Caco-2 (cell line): ENCODE results near the gene ADISSP. TPM values are rescaled to one million over a fixed set of nuclear protein-coding genes. Genes with fewer than 3 reads are reported as not detected.

Experiments used
- BruUV-seq: library from RNA; stranded (reverse); fragments of 400-500 nt; replicated peaks from 2 replicates; lab custom pipeline; 2021; lab: Mats Ljungman, UMichigan
- CTCF ChIA-PET: fragments of 300-600 bp; sonication (Branson Sonifier 250); formaldehyde crosslinking; loops from one replicate; lab custom pipeline; 2022; ENCODE audit warnings: antibody characterized with exemption; lab: Charles Lee
- POLR2A ChIA-PET: fragments of 300-600 bp; sonication (Branson Sonifier 250); formaldehyde crosslinking; loops from one replicate; lab custom pipeline; 2022; ENCODE audit warnings: antibody characterized with exemption; lab: Charles Lee
- DNase-seq, 2 experiments: peaks; one replicate each; pipeline versions ENCODE4 v3.0.0 to v3.0.0-alpha.2; 2020 to 2022
- H3K27me3 ChIP-seq: replicated peaks from 2 replicates; pipeline ENCODE4 v1.6.0; 2011; ENCODE audit warnings: low read length; ENCODE audit not compliant: control insufficient read depth, insufficient read depth
- H3K36me3 ChIP-seq: 2 replicates; pipeline ENCODE4 v1.5.1; 2011; ENCODE audit warnings: low read length; ENCODE audit not compliant: control insufficient read depth, insufficient read depth
- H3K4me1 ChIP-seq: fragments of 250-450 bp; sonication (Bioruptor Pico); 2 replicates; pipeline ENCODE4 v1.5.1; 2020; ENCODE audit warnings: mild to moderate bottlenecking
- H3K4me3 ChIP-seq: 2 replicates; pipeline ENCODE4 v1.5.1; 2011; ENCODE audit warnings: low read depth, mild to moderate bottlenecking, control low read depth, low read length
- H3K9me3 ChIP-seq: fragments of 250-450 bp; sonication (Bioruptor Pico); 2 replicates; pipeline ENCODE4 v1.5.1; 2020; ENCODE audit warnings: mild to moderate bottlenecking, moderate library complexity
- H3K27ac Mint-ChIP-seq: one replicate; pipeline ENCODE4 v1.8.0; 2022; ENCODE audit warnings: mixed read lengths; ENCODE audit not compliant: unreplicated experiment
- H3K27me3 Mint-ChIP-seq: one replicate; pipeline ENCODE4 v1.8.0; 2022; ENCODE audit warnings: mixed read lengths; ENCODE audit not compliant: insufficient read depth, unreplicated experiment
- H3K36me3 Mint-ChIP-seq: one replicate; pipeline ENCODE4 v1.8.0; 2022; ENCODE audit warnings: mild to moderate bottlenecking, mixed read lengths; ENCODE audit not compliant: insufficient read depth, unreplicated experiment
- H3K4me1 Mint-ChIP-seq: one replicate; pipeline ENCODE4 v1.8.0; 2022; ENCODE audit warnings: low read depth, mixed read lengths; ENCODE audit not compliant: unreplicated experiment
- H3K4me3 Mint-ChIP-seq: one replicate; pipeline ENCODE4 v1.8.0; 2022; ENCODE audit warnings: mild to moderate bottlenecking, moderate library complexity, mixed read lengths; ENCODE audit not compliant: unreplicated experiment
- H3K9me3 Mint-ChIP-seq: one replicate; pipeline ENCODE4 v1.8.0; 2022; ENCODE audit warnings: mixed read lengths; ENCODE audit not compliant: unreplicated experiment
- intact Hi-C: fragments of 100-400 bp; cut with micrococcal nuclease; formaldehyde crosslinking; loops from one replicate; pipeline ENCODE4 v1.10.0; 2022; ENCODE audit not compliant: unreplicated experiment
- total RNA-seq: library from RNA; stranded (reverse); gene quantifications from 2 replicates; pipeline ENCODE4 v1.2.3, GENCODE V29; 2022
- TF ChIP-seq, protein P1 (sequence below), 2 experiments: fragments of 200-600 bp in 1 of 2; IDR thresholded peaks; 1 replicate in 1 of 2; 2 replicates in 1 of 2; pipeline versions ENCODE4 v1.5.1 to v1.8.0; 2011 to 2022; ENCODE audit warnings: antibody characterized with exemption in 1 of 2, control low read depth in 1 of 2, inconsistent platforms in 1 of 2, low read depth in 1 of 2, low read length in 1 of 2, mild to moderate bottlenecking in 1 of 2, moderate library complexity in 1 of 2; ENCODE audit not compliant: insufficient read depth in 1 of 2, severe bottlenecking in 1 of 2, unreplicated experiment in 1 of 2

Gene ADISSP
- total RNA-seq, 1 experiment from 2014 or later = 56.1 TPM

DNA sequence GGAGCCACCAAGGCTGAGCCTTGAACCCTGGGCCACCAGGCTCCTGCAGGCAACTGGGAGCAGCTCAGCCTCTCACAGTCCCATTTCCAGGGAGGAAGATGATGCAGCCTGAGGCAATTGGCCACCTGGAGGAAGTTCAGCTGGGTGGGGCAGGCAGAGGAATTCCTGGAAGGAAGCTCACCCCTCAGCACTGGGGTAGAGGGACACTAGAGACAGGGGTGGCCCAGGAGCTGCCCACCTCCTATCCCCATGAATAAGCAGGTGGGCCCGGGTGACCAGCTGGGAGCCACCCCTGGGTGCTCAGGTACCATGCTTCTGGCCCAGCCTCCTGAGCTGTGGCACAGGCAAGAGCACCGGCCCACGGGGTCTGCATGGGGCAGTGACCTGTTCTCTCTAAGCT, 38.7 kb downstream of the ADISSP start:
- Histone ChIP-seq H3K36me3 (no peaks in the 10 kb centered on the region), H3K4me1 (peaks cover 11% of the 10 kb centered on the region), H3K4me3 (no peak overlapping the region), H3K9me3 (no peaks in the 10 kb centered on the region), H3K27me3 (no peaks in the 10 kb centered on the region)
- intact Hi-C loops = no loop called here
- no TSS peak for BruUV-seq
- Mint-ChIP-seq H3K27me3 (peaks cover 10% of the 10 kb centered on the region), H3K4me1 (peaks cover 9% of the 10 kb centered on the region), H3K36me3 (peaks cover 5% of the 10 kb centered on the region), H3K9me3 (no peaks in the 10 kb centered on the region), H3K4me3 (no peak overlapping the region), H3K27ac (no peak overlapping the region)
- ChIA-PET POLR2A (no interaction called here), CTCF (interaction anchor here (2.7 kb wide), 1 partner anchor 18 kb away, joined by 9 read pairs; no protein-coding TSS in a partner anchor)
- TF ChIP-seq, protein P1, sequence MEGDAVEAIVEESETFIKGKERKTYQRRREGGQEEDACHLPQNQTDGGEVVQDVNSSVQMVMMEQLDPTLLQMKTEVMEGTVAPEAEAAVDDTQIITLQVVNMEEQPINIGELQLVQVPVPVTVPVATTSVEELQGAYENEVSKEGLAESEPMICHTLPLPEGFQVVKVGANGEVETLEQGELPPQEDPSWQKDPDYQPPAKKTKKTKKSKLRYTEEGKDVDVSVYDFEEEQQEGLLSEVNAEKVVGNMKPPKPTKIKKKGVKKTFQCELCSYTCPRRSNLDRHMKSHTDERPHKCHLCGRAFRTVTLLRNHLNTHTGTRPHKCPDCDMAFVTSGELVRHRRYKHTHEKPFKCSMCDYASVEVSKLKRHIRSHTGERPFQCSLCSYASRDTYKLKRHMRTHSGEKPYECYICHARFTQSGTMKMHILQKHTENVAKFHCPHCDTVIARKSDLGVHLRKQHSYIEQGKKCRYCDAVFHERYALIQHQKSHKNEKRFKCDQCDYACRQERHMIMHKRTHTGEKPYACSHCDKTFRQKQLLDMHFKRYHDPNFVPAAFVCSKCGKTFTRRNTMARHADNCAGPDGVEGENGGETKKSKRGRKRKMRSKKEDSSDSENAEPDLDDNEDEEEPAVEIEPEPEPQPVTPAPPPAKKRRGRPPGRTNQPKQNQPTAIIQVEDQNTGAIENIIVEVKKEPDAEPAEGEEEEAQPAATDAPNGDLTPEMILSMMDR (IDR thresholded peaks at IDR 0.05; ENCODE audit: insufficient read depth in 1 of 2, low read depth in 1 of 2, low read length in 1 of 2, severe bottlenecking in 1 of 2, unreplicated experiment in 1 of 2) = no peak
- DNase-seq = peak in 1 of 2 experiments; percentile 30

DNA sequence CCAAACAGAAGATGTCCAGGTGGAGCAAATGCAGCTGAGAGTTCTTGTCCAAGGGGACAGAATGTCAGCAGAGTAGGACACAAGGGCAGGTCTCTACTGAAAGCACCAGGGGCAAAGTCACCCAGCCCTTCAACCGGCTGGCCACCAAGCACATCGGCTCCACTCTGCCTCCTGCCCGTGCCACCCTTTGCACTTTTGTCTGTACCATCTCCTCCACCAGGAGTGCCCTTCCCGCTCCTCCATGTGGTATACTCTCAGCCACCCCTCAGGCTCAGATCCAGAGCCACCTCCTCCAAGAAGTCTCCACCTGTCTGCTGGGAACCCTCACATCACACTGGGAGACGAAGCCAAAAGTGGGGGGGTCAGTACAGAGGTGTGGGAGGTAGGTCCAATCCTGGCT, 39.2 kb downstream of the ADISSP start:
- Histone ChIP-seq H3K36me3 (no peaks in the 10 kb centered on the region), H3K4me3 (no peak overlapping the region), H3K27me3 (no peaks in the 10 kb centered on the region), H3K4me1 (peaks cover 11% of the 10 kb centered on the region), H3K9me3 (no peaks in the 10 kb centered on the region)
- H3K27ac Mint-ChIP-seq = no peak overlapping the region
- H3K4me3 Mint-ChIP-seq = no peak overlapping the region
- TF ChIP-seq, protein P1 (IDR thresholded peaks at IDR 0.05; ENCODE audit: insufficient read depth in 1 of 2, low read depth in 1 of 2, low read length in 1 of 2, severe bottlenecking in 1 of 2, unreplicated experiment in 1 of 2) = no peak
- DNase-seq = no peak
- intact Hi-C loops = no loop called here
- ChIA-PET POLR2A (no interaction called here), CTCF (interaction anchor here (2.7 kb wide), 1 partner anchor 18 kb away, joined by 9 read pairs; no protein-coding TSS in a partner anchor)
- H3K27me3 Mint-ChIP-seq = peaks cover 10% of the 10 kb centered on the region
- peaks cover 9% of the 10 kb centered on the region for H3K4me1 Mint-ChIP-seq
- peaks cover 5% of the 10 kb centered on the region for H3K36me3 Mint-ChIP-seq
- BruUV-seq = no TSS peak
- no peaks in the 10 kb centered on the region for H3K9me3 Mint-ChIP-seq

DNA sequence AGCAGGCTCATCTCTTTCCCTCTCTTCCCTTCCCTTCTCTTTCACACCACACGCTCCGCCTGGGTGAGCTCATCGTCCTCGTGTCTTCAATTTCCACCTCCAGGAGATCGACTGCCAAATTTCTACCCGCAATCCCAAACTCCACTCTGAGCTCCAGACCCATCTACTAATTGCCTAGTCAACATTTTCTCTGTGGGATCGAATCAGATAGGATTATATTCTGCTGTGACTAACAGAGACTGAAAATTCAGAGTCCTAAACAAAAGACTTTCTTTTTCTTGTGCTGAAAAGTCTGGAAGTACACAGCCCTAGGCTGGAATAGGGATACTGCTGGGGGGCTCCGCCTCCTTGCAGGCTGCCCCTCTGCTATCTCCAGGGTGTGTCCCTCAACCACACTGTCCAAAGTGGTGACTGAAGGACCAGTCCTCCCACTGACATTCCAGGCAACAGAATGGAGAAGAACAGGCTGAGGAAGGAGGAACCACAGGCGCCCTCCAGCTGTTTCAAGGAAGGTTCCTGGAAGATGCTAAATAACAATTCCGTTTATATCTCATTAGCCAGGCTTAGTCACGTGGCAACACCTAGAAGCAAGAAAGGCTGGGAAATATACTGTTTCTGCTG, 40.0 kb downstream of the ADISSP start:
- Histone ChIP-seq H3K9me3 (no peaks in the 10 kb centered on the region), H3K36me3 (no peaks in the 10 kb centered on the region), H3K27me3 (no peaks in the 10 kb centered on the region), H3K4me1 (peaks cover 11% of the 10 kb centered on the region), H3K4me3 (no peak overlapping the region)
- ChIA-PET POLR2A (no interaction called here), CTCF (interaction anchor here (2.7 kb wide), 1 partner anchor 17 kb away, joined by 9 read pairs; no protein-coding TSS in a partner anchor)
- intact Hi-C loops = no loop called here
- no peak overlapping the region for H3K27ac Mint-ChIP-seq
- no TSS peak for BruUV-seq
- no peak overlapping the region for H3K4me3 Mint-ChIP-seq
- H3K9me3 Mint-ChIP-seq = no peaks in the 10 kb centered on the region
- H3K27me3 Mint-ChIP-seq = peaks cover 10% of the 10 kb centered on the region
- peaks cover 9% of the 10 kb centered on the region for H3K4me1 Mint-ChIP-seq
- H3K36me3 Mint-ChIP-seq = peaks cover 5% of the 10 kb centered on the region
- peak; percentile 29 to 50 for DNase-seq
- TF ChIP-seq, protein P1 (IDR thresholded peaks at IDR 0.05; ENCODE audit: insufficient read depth in 1 of 2, low read depth in 1 of 2, low read length in 1 of 2, severe bottlenecking in 1 of 2, unreplicated experiment in 1 of 2) = no peak
